ENCODE results near the gene ROR2.
"Not testable (repeated sequence)": the region's sequence is repeated elsewhere in the genome, so short reads cannot be mapped to it uniquely, and the experiment has no call there.

ROR2 gene

GRCh38 chr9:91949946-91950664 lies at the start of gene ROR2:
TSS of gene ROR2 (minus strand) at chr9:91950228.
- in situ Hi-C loops (cut with HindIII; ENCODE audit: low sequenced_read_pairs): loop anchor here (5.0 kb wide), 1 partner anchor 38 kb away; no protein-coding TSS in a partner anchor

GRCh38 chr9:91995000-91995655 lies 45.1 kb upstream of the ROR2 start:
- in situ Hi-C loops (cut with HindIII; ENCODE audit: low sequenced_read_pairs): no loop called here

GRCh38 chr9:91994422-91994821 lies 44.4 kb upstream of the ROR2 start:
- in situ Hi-C loops (cut with HindIII; ENCODE audit: low sequenced_read_pairs): no loop called here

- in situ Hi-C loops (cut with HindIII; ENCODE audit: low sequenced_read_pairs): no loop called here
Observed at GRCh38 chr9:91992461-91993041, 42.5 kb upstream of the ROR2 start.

GRCh38 chr9:91991721-91992341 lies 41.8 kb upstream of the ROR2 start:
- in situ Hi-C loops (cut with HindIII; ENCODE audit: low sequenced_read_pairs): no loop called here

- in situ Hi-C loops (cut with HindIII; ENCODE audit: low sequenced_read_pairs): no loop called here
Observed at GRCh38 chr9:91986248-91986647, 36.2 kb upstream of the ROR2 start.

GRCh38 chr9:91985692-91986091 lies 35.7 kb upstream of the ROR2 start:
- in situ Hi-C loops (cut with HindIII; ENCODE audit: low sequenced_read_pairs): no loop called here

- in situ Hi-C loops (cut with HindIII; ENCODE audit: low sequenced_read_pairs): no loop called here
Observed at GRCh38 chr9:91978740-91979414, 28.8 kb upstream of the ROR2 start.

- in situ Hi-C loops (cut with HindIII; ENCODE audit: low sequenced_read_pairs): not testable (repeated sequence)
Observed at GRCh38 chr9:91975254-91975653, 25.2 kb upstream of the ROR2 start.

- in situ Hi-C loops (cut with HindIII; ENCODE audit: low sequenced_read_pairs): no loop called here
Observed at GRCh38 chr9:91972711-91973110, 22.7 kb upstream of the ROR2 start.

GRCh38 chr9:91972076-91972626 lies 22.1 kb upstream of the ROR2 start:
- in situ Hi-C loops (cut with HindIII; ENCODE audit: low sequenced_read_pairs): no loop called here

- in situ Hi-C loops (cut with HindIII; ENCODE audit: low sequenced_read_pairs): no loop called here
Observed at GRCh38 chr9:91967259-91967658, 17.2 kb upstream of the ROR2 start.

GRCh38 chr9:91966503-91966902 lies 16.5 kb upstream of the ROR2 start:
- in situ Hi-C loops (cut with HindIII; ENCODE audit: low sequenced_read_pairs): no loop called here

- in situ Hi-C loops (cut with HindIII; ENCODE audit: low sequenced_read_pairs): loop anchor here (5.0 kb wide), 1 partner anchor 89 kb away; no protein-coding TSS in a partner anchor
Observed at GRCh38 chr9:91963711-91964240, 13.7 kb upstream of the ROR2 start.

- in situ Hi-C loops (cut with HindIII; ENCODE audit: low sequenced_read_pairs): loop anchor here (5.0 kb wide), 1 partner anchor 92 kb away; no protein-coding TSS in a partner anchor
Observed at GRCh38 chr9:91960367-91960766, 10.3 kb upstream of the ROR2 start.

GRCh38 chr9:91958174-91958573 lies 8.1 kb upstream of the ROR2 start:
- in situ Hi-C loops (cut with HindIII; ENCODE audit: low sequenced_read_pairs): no loop called here

- in situ Hi-C loops (cut with HindIII; ENCODE audit: low sequenced_read_pairs): loop anchor here (5.0 kb wide), 1 partner anchor 43 kb away; no protein-coding TSS in a partner anchor
Observed at GRCh38 chr9:91954841-91955471, 4.9 kb upstream of the ROR2 start.

- in situ Hi-C loops (cut with HindIII; ENCODE audit: low sequenced_read_pairs): loop anchor here (5.0 kb wide), 1 partner anchor 41 kb away; no protein-coding TSS in a partner anchor
Observed at GRCh38 chr9:91953718-91954117, 3.7 kb upstream of the ROR2 start.

GRCh38 chr9:91951944-91952520 lies 2.0 kb upstream of the ROR2 start:
- in situ Hi-C loops (cut with HindIII; ENCODE audit: low sequenced_read_pairs): loop anchor here (5.0 kb wide), 1 partner anchor 40 kb away; no protein-coding TSS in a partner anchor
